Adrenal gland (tissue), 12 donors: ENCODE data around the gene MRPL21. TPM values are rescaled to one million over a fixed set of nuclear protein-coding genes. Genes with fewer than 3 reads are reported as not detected.

Experiments used
- DNase-seq, 7 donors: peaks; one replicate each; pipeline ENCODE4 v3.0.0-alpha.2; 2019 to 2020
- H3K27ac ChIP-seq, 5 donors: fragments of 200-600 bp; sonication (generic) in 4 of 5; 1 replicate in 3 of 5; 2 replicates in 2 of 5; pipeline versions ENCODE4 v1.5.1 to v1.8.0; 2016 to 2020; ENCODE audit warnings: mild to moderate bottlenecking in 1 of 5
- H3K27me3 ChIP-seq: fragments of 200-600 bp; 2 replicates; pipeline ENCODE4 v1.8.0; 2021
- H3K36me3 ChIP-seq, 2 donors: fragments of 200-600 bp; replicated peaks in 1 of 2; 1 replicate in 1 of 2; 2 replicates in 1 of 2; pipeline versions ENCODE4 v1.5.1 to v1.8.0; 2018 to 2022
- H3K4me1 ChIP-seq, 2 donors: fragments of 200-600 bp; replicated peaks in 1 of 2; 1 replicate in 1 of 2; 2 replicates in 1 of 2; pipeline versions ENCODE4 v1.5.1 to v1.8.0; 2018 to 2021
- H3K4me3 ChIP-seq, 4 donors: fragments of 200-600 bp; sonication (generic) in 3 of 4; one replicate each; pipeline ENCODE4 v1.5.1; 2016 to 2018
- H3K9me3 ChIP-seq, 3 donors: fragments of 200-600 bp; sonication (generic) in 1 of 3; replicated peaks in 1 of 3; 1 replicate in 2 of 3; 2 replicates in 1 of 3; pipeline versions ENCODE4 v1.5.1 to v1.8.0; 2016 to 2021
- POLR2A ChIP-seq, 2 donors: fragments of 450-650 bp; IDR thresholded peaks; one replicate each; pipeline ENCODE4 v1.6.1; 2017; ENCODE audit warnings: antibody characterized with exemption in 2 of 2, mild to moderate bottlenecking in 2 of 2, moderate library complexity in 1 of 2
- WGBS, 4 donors: extraction: QIAGEN DNeasy Blood & Tissue Kit in 2 of 4; methylation state at CpG; one replicate each; pipeline versions ENCODE4 v1.1.5 to v1.1.7; 2013 to 2017; 5-methylcytosine and 5-hydroxymethylcytosine counted together
- intact Hi-C, 2 donors: fragments of 100-400 bp; cut with DNase I; formaldehyde crosslinking; loops; one replicate each; pipeline versions ENCODE4 v1.14.1 to v1.15.0; 2022 to 2023
- polyA plus RNA-seq, 3 donors: library from polyadenylated mRNA; stranded (reverse); fragments of 200-250 nt in 2 of 3; fragments of 350-450 nt in 1 of 3; fragmentation: Illumina TruSeq in 1 of 3; extraction: RNeasy Lipid Tissue Mini Kit (QIAGEN cat#74804) in 1 of 3; gene quantifications; one replicate each; pipeline ENCODE4 v1.2.3, GENCODE V29; 2013 to 2014
- total RNA-seq, 9 donors: library from RNA; depleted of rRNA in 4 of 9; stranded (reverse); fragments of >200 nt in 4 of 9; fragments of 120-200 nt in 1 of 9; fragmentation: NEBNext Ultra II Directional in 1 of 9; extraction: Animal tissue kit (Norgen Biotek cat#: 25700) in 1 of 9; gene quantifications; one replicate each; pipeline versions ENCODE4 v1.1.0 to v1.2.4, GENCODE V29; 2013 to 2023
- TF ChIP-seq, protein P1 (sequence below), 6 experiments: fragments of 450-650 bp in 4 of 6; fragments of 200-600 bp in 2 of 6; sonication (generic) in 1 of 6; IDR thresholded peaks; 1 replicate in 5 of 6; 2 replicates in 1 of 6; pipeline versions ENCODE4 v1.5.1 to v1.8.0; 2016 to 2021; ENCODE audit warnings: antibody characterized with exemption in 6 of 6, mild to moderate bottlenecking in 2 of 6, moderate library complexity in 1 of 6
- donor health status: healthy with polysubstance abuse.
- donor health status: Bipolar disorder and iron deficiency.
- donor health status: DM: yes; HTN: yes; CAD: no.
- donor health status: DM: no; HTN: no; CAD: no.
- donor health status: DM: no; HTN: no; CAD: no.
- donor health status: DM: yes; HTN: yes; CAD: no.

Gene MRPL21
- total and polyA plus RNA-seq, 12 donors = 31.1 to 77.8 (median 47.4) TPM

DNA sequence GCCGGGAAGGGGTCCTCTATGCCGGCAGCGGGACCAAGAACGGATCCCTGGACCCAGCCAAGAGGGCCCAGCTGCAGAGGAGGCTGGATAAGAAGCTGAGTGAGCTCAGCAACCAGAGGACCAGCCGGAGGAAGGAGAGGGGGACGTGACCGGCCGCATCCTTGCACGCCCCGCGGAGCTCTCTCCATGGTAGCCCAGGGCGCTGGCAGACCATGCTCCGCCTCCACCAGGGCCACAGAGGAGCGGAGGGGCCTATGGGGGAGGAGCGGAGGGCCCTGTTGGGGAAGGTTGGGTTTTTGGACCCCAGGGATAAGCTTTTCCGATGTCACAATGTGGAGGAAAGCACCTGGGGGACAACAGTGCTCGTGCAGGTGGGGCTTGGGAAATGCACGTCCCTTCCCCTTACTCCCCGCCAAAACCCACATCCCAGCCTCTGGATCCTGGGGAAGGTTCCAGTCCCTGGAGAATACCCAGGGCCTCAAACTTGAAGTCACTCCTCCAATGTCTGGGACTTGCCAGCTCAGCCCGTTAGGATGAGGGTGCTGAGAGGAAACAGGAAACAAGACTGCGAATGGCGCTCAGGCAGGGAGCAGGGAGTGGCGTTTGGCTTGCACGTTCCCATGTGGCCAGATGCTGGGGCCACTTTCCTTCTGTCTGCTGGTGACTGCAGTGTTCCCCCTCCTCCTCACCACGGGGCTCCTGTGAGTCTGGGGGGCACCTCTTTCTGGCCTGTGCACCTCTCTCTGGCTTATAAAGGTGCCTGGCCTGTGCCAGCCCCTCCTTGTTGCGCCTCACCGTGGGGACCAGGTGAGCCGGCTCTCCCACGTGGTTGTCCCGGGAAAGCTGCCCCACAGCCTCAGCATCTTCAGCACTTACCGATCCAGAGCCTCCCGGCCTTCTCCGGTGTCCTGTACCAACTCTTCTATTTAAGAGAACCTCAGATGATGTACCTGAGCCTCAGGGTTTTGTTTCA, 36.2 kb upstream of the MRPL21 start:
- 88 to 92% (median 90%) methylated on average over 30 to 33 of the region's 33 CpGs for WGBS, 4 donors
- DNase-seq = no peak
- H3K4me3 ChIP-seq = no peak overlapping the region
- TF ChIP-seq, protein P1, sequence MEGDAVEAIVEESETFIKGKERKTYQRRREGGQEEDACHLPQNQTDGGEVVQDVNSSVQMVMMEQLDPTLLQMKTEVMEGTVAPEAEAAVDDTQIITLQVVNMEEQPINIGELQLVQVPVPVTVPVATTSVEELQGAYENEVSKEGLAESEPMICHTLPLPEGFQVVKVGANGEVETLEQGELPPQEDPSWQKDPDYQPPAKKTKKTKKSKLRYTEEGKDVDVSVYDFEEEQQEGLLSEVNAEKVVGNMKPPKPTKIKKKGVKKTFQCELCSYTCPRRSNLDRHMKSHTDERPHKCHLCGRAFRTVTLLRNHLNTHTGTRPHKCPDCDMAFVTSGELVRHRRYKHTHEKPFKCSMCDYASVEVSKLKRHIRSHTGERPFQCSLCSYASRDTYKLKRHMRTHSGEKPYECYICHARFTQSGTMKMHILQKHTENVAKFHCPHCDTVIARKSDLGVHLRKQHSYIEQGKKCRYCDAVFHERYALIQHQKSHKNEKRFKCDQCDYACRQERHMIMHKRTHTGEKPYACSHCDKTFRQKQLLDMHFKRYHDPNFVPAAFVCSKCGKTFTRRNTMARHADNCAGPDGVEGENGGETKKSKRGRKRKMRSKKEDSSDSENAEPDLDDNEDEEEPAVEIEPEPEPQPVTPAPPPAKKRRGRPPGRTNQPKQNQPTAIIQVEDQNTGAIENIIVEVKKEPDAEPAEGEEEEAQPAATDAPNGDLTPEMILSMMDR (IDR thresholded peaks at IDR 0.05) = no peak
- TF ChIP-seq POLR2A (IDR thresholded peaks at IDR 0.05) = no peak
- intact Hi-C loops = loop anchor here in 1 of 2 donors (10.0 kb wide), 1 partner anchor 145 kb away; no protein-coding TSS in a partner anchor
- no peaks in the 10 kb centered on the region for H3K9me3 ChIP-seq
- H3K27ac ChIP-seq = no peak overlapping the region
- H3K4me1 ChIP-seq = no peaks in the 10 kb centered on the region
- H3K27me3 ChIP-seq = no peaks in the 10 kb centered on the region
- peaks cover 0 to 53% of the 10 kb centered on the region in 2 donors for H3K36me3 ChIP-seq

DNA sequence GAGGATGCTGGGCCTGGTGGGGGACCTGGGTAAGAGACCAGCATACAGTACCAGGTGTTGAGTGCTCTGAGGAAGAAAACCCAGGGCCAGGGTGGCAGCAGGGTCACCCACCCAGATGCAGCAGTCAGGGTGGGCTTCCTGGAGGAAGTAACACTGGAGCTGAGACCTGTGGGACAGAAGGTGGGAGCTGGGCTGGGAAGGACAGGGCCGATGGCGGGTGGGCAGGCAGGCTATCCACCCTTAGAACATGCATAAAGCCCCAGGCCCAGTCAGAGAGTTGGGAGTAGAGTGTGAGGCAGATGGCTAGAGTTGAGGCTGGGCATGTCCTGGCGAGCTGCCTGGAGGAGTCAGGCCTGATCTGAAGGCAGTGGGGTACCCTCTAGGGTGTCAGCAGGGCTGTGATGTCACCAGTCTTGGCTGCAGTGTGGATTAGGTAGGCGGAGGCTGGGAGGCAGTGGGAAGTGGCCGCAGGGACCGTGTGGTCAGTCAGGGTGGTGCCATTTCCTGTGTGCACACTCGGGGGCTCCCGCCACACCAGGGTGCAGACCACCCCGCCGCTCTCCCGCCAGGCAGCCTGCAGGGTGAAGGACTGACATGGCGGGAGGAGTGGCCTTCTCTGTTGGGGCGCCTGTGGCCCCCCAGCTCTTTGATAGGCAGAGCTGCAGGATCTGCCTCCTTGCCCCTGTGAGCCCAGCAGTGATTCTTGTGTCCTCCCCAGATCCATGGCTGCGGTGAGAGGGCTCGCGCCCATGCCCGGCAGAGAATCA, 35.4 kb upstream of the MRPL21 start:
- Histone ChIP-seq H3K9me3 (no peaks in the 10 kb centered on the region), H3K27me3 (no peaks in the 10 kb centered on the region), H3K27ac (no peak overlapping the region), H3K4me3 (no peak overlapping the region), H3K36me3 (peaks cover 0 to 61% of the 10 kb centered on the region in 2 donors), H3K4me1 (no peaks in the 10 kb centered on the region)
- intact Hi-C loops = loop anchor here in 1 of 2 donors (10.0 kb wide), 1 partner anchor 146 kb away; no protein-coding TSS in a partner anchor
- no peak for DNase-seq
- no peak for TF ChIP-seq POLR2A (IDR thresholded peaks at IDR 0.05)
- TF ChIP-seq, protein P1 (IDR thresholded peaks at IDR 0.05) = no peak
- WGBS, 4 donors = 86 to 95% (median 88%) methylated on average over 11 to 17 of the region's 17 CpGs

DNA sequence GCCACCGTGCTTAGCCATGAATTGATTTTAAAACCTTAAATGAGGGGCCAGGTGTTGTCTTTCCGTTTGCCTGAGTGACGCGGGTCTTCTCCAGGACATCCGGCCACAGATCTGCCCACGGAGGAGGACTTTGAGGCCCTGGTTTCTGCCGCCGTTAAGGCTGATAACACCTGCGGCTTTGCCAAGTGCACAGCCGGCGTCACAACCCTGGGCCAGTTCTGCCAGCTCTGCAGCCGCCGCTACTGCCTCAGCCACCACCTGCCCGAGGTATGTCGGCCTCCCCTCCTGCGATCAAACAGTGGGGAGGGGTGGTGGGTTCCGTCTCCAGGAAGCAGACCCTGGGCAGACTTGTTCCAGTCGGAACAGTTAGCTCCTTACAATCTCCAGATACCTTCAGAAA, 34.5 kb upstream of the MRPL21 start:
- H3K4me1 ChIP-seq = no peaks in the 10 kb centered on the region
- intact Hi-C loops = loop anchor here in 1 of 2 donors (10.0 kb wide), 1 partner anchor 147 kb away; no protein-coding TSS in a partner anchor
- TF ChIP-seq, protein P1 (IDR thresholded peaks at IDR 0.05) = no peak
- TF ChIP-seq POLR2A (IDR thresholded peaks at IDR 0.05) = no peak
- no peaks in the 10 kb centered on the region for H3K9me3 ChIP-seq
- no peak overlapping the region for H3K27ac ChIP-seq
- peaks cover 0 to 70% of the 10 kb centered on the region in 2 donors for H3K36me3 ChIP-seq
- WGBS, 4 donors = 94 to 98% (median 96%) methylated on average over 9 to 18 of the region's 18 CpGs
- H3K27me3 ChIP-seq = no peaks in the 10 kb centered on the region
- no peak overlapping the region for H3K4me3 ChIP-seq
- no peak for DNase-seq
